GM21447 (cell line): ENCODE results near the gene CDC42EP1.
A peak's percentile ranks its signal among the peaks of the same experiment; 100 is the strongest.
"Not testable (repeated sequence)": the region's sequence is repeated elsewhere in the genome, so short reads cannot be mapped to it uniquely, and the experiment has no call there.

ENCODE experiments used
- ATAC-seq: cut with Tn5 transposase; IDR thresholded peaks from one replicate; pipeline ENCODE4 v1.9.1; 2021; ENCODE audit not compliant: unreplicated experiment

CDC42EP1 gene

DNA sequence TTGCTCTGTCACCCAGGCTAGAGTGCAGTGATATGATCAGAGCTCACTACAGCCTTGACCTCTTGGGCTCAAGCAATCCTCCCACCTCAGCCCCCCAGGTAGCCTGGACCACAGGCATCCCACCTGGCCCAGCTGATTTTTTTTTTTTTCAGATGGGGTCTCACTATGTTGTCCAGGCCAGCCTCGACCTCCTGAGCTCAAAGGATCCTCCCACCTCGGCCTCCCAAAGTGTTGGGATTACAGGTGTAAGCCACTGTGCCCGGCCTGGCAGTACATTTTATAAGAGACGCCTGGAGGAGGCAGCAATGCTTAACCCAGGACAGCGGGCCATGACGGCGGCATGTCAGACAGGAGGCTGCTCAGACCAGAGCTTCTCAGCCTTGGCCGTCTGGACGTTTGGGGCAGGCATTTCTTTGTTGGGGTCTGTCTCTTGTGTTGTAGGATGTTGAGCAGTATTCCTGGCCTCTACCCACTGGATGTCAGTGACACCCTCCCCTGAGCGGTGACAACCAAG, 15.3 kb downstream of the CDC42EP1 start:
- no peak for ATAC-seq

DNA sequence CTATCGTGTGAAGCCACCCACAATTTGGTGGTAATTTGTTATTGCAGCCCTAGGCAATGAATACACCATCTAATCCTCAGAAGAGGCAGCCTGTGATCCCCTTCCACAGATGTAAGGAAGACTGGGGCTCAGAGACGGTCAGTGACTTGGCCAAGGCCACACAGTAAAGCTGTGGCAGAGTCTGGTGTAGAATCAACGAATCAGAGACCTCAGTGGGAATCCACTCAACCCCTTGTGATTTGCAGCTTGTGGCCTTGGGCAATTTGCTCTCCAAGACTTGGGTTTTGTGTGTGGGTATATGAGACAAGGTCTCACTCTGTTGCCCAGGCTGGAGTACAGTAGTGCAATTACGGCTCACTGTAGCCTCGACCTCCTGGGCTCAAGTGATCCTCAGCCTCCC, 17.7 kb downstream of the CDC42EP1 start:
- ATAC-seq: no peak

DNA sequence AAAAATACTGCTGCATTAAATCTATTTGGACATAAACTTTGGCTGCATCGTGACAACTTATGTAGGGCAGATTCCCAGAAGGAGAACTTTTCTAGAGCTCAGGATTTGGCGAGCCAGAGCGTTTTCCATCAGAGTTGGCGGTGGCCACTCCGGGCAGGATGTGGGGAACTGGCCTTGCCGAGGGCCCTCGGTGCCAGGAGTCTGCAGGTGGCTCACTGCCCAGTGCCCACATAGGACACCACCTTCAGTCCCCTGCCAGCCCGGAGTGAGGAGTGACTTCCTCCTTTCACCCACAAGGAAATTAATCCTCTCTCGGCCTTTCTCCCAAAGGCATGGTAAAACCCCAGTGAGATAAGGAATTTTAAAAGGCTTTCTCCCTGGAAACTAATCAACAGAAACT, 21.2 kb downstream of the CDC42EP1 start:
- ATAC-seq: no peak

DNA sequence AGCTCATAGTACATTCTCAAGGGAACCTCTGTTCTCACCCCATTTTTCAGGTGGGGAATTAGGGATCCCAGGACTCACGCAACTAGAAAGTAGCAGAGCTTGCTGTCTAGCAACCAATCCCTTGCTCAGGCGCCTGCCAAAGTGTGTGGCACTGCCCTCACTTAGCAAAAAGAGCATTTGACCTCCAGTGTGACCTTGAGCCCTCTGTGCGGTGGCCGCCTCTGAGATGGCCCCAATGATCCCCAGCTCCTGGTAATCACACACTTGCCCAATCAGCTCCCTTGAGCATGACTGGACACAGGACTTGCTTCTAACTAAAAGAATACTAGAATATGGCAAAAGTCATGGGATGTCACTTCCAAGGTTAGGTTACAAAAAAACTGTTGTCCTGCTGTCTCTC, 22.2 kb downstream of the CDC42EP1 start:
- no peak for ATAC-seq

DNA sequence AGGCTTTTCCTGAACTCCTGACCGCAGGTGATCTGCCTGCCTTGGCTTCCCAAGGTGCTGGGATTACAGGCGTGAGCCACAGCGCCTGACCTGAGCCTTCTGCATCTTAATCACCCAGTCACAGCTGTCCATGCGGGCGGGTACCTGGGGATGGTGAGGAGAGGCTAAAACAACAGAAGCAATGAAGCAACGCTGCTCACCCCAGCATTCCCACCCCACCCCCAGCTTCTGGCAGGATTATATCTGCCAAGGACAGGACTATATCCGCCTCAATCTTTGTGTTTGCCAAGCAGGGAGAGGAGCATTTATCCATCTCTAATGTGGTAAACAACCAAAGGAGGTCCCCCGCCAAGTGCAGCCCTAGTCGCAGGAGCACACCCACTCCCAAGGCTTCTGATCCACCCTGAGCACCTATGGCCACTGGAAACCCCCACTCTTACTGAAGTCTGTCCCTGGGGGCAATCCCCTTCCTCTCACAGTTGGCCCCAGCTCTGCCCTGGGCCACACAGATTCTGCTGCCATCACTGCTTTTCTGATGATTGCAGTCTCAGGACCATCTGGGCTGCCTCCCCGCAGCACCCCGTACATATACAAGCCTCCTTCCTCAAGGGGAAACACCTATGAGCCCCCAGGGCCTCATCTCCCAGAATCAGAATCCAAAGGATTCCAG, 28.4 kb downstream of the CDC42EP1 start:
- no peak for ATAC-seq

DNA sequence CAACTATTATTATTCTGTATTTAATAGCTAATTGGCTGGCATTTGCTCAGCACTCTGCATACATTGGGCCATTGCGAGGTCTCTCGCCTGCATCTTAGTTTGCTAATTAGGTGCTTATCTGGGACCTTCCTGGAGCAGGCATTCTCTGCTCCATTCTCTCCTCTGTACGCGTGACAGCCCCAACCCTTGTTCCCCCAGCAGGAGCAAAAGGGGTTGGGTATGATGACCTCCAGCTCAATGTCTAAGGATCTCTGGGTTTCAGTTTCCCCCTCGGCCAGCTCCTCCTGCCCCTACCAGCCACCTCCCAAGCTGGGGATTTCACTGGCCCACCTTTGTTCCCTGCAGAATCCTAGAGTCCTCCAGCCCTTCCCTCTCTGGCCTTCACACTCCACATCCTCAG, 29.4 kb downstream of the CDC42EP1 start:
- ATAC-seq: no peak

DNA sequence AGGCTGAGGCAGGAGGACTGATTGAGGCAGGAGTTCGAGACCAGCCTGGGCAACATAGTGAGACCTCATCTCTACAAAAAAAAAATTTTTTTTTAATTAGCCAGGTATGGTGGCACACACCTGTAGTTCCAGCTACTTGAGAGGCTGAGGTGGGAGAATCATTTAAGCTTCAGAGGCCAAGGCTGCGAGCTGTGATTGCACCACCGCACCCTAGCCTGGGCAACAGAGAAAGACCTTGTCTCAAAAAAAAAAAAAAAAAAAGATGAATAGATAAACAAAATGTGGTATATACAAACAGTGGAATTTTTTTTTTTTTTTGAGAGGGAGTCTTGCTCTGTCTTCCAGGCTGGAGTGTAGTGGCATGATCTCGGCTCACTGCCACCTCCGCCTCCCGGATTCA, 30.8 kb downstream of the CDC42EP1 start:
- ATAC-seq: not testable (repeated sequence)

DNA sequence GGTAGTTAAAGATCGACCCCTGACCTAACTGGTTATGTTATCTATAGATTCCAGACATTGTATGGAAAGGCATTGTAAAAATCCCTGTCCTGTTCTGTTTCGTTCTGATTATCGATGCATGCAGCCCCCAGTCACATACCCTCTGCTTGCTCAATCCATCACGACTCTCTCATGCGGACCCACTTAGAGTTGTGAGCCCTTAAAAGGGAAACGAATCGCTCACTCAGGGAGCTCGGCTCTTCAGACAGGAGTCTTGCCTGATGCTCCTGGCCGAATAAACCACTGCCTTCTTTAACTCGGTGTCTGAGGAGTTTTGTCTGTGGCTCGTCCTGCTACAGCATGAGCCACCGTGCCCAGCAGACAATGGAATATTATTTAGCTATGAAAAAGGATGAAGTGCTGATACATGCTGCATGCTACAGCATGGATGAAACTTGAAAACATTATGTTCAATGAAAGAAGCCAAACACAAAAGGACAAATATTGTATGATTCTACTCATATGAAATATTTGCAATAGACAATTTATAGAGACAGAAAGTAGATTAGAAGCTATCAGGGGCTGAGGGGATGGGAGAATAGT, 31.6 kb downstream of the CDC42EP1 start:
- ATAC-seq: no peak

DNA sequence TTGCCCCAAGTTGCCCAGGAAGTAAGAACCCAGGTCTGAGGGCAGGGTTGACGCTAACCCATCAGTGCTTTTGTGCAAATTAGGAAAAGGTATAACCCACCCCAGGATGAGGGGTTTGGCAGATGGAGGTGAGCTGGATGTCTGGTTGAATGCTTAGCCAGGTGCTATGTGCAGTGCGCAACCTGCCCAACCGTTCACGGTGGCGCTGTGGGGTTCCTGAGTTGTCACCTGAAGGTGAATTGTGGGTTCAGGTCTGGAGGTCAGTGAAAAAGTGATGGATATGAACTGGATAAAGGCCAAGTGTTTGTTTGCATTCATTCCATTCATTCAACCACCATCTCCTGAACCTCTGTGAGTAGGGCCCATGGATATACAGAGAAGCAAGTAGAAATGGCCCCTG, 34.0 kb downstream of the CDC42EP1 start:
- no peak for ATAC-seq

DNA sequence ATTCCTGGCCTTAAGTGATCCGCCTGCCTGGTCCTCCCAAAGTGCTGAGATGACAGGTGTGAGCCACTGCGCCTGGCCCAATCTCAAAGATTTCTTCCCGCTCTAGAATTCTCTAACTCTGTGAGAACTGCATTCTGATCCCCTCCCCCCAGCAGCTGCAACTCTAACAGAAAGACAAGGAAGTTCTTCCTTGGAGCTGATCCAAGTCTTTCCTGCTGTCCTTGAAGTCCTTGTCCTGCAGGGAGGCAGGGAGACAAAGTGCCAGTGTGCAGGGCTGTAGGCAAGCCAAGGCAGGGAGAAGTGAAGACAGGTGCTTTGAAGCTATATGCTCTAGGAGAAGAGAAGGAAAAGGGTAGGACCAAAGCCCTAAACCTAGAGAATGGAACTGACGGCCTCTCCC, 38.9 kb downstream of the CDC42EP1 start:
- no peak for ATAC-seq

GRCh38 chr22:37601203-37601539, 40.9 kb downstream of the CDC42EP1 start:
- ATAC-seq: no peak

- no peak for ATAC-seq
Measured at GRCh38 chr22:37601540-37602442, 41.5 kb downstream of the CDC42EP1 start.

DNA sequence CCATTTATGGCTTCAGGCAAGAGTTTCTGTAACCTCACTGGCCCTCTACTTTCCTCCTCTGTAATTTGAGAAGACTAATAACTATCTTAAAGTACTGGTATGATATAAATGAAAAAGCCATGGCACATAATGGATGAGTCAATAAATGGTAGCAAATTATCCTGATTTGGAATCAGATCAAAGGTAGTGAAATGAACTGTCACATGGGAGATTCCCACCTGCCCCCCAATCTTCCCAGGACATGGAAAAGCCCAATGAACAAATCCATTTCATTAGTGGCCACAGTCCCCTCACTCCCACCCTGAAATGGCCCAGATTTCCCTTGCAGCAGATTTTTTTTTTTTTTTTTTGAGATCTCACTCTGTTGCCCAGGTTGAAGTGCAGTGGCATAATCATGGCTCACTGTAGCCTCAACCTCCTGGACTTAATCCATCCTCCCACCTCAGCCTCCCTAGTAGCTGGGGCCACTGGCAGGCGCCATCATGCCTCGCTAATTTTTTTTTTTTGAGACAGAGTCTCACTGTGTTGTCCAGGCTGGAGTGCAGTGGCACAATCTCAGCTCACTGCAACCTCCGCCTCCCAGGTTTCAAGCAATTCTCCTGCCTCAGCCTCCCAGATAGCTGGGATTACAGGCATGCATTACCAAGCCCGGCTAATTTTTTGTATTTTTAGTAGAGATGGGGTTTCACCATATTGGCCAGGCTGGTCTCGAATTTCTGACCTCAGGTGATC, 42.4 kb downstream of the CDC42EP1 start:
- not testable (repeated sequence) for ATAC-seq

DNA sequence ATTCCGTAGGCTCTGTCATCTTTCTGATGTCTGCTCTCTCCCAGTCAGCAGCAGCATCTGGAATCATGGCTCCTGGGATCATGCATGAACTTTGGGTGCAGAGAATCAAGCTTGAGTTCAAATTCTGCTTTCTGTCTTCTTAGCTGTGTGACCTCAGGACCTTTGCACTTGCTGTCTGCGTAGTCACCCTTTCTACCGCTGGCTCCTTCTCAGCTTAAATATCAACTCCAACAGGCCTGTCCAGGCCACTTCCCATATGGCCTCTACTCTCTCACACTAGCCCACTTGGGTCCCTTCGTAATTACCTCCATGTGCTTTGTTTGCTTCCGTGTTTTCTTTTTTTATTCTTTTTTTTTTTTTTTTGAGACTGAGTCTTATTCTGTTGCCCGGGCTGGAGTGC, 43.8 kb downstream of the CDC42EP1 start:
- ATAC-seq: no peak

GRCh38 chr22:37604875-37605274, 44.6 kb downstream of the CDC42EP1 start:
- no peak for ATAC-seq

GRCh38 chr22:37607010-37607934, 47.0 kb downstream of the CDC42EP1 start:
- no peak for ATAC-seq

DNA sequence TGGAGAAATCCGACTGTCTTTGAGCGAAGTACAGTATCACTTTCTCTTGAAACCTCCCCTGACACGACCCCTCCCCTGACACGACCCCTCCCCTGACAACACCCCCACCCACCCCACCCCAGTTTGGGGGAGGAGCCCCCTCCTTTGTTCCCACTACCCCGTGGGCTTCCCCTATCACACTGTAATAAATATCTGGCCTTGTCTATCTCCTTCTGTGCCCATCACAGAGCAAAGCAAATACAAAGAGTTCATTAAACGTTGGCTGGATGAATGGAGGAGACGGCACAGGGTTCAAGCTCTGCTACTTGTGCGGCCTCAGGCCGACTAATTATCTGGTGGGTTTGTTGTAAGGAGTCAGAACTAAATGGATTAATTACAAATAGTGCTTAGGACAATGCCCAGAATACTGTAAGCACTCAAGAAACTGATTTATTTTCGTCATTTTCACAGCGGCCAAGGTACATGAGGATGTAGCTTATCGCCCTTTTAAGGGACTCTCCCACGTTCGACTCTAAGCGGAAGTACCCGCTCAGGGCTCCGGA, 47.7 kb downstream of the CDC42EP1 start:
- no peak for ATAC-seq

DNA sequence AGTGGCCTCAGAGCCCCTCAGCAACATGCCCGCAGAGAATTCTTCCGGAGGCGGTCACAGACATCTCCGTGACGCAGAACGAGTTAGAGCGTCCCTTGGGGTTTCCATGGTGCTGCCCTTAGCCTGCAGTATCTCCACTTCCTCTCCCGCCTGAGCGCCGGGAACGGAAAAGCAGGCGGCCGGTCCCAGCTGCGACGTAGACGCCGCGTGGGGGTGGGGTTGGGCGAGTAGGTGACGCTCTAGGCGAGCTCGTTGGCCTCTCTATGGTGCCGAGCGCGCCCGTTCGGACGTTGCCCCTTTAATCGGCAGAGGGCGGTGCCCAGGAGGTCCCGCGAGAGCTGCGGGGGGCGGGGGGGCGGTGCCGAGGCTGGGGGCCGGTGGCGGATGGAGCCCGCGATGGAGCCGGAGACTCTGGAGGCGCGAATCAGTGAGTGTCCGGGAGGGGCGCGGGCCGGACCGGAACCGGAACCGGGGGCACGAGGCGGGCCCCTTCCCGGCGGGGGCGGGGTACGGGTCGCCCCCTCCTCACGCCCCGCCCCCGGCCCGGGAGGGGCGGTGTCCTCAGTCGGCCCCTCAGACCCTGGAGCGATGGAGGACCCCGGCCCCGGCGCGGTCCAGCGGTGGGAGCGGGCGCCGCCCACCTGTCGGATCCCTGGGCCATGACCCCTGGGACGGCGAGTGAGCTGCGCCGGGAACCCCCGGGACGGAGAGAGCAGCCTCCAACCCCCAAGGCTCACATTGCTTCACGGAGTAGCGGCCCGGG, 48.4 kb downstream of the CDC42EP1 start, which contains the start of gene GGA1:
Gene GGA1, plus strand, starts transcription at position 358 of the 763 bp plus-strand sequence. Its CDS starts 27 bp downstream, at position 385.
- peak; percentile 69 for ATAC-seq
